H1 (cell line): Measurements from ENCODE around the gene MATK. TPM values are rescaled to one million over a fixed set of nuclear protein-coding genes. Genes with fewer than 3 reads are reported as not detected.
A peak's percentile ranks its signal among the peaks of the same experiment; 100 is the strongest.

Experiments
- CTCF ChIA-PET: fragments of 300-600 bp; sonication (Branson Sonifier 250); formaldehyde crosslinking; loops from one replicate; lab custom pipeline; 2021; ENCODE audit not compliant: partially characterized antibody; lab: Charles Lee
- POLR2A ChIA-PET: fragments of 300-600 bp; sonication (Branson Sonifier 250); formaldehyde crosslinking; loops from one replicate; lab custom pipeline; 2021; ENCODE audit warnings: inconsistent platforms; ENCODE audit not compliant: partially characterized antibody; lab: Charles Lee
- DNase-seq, 2 experiments: peaks; one replicate each; pipeline versions ENCODE4 v3.0.0 to v3.0.0-alpha.2; 2010 to 2022; ENCODE audit warnings: low spot score in 2 of 2, low read depth in 1 of 2, mixed read lengths in 1 of 2
- FAIRE-seq: peaks from 2 replicates; lab custom pipeline; 2011; peaks lifted over from hg19 to GRCh38; lab: Jason Lieb, UNC
- H2AFZ ChIP-seq: 2 replicates; pipeline ENCODE4 v1.8.1; 2012; ENCODE audit warnings: low read length, inconsistent platforms
- H2AK5ac ChIP-seq: 2 replicates; pipeline ENCODE4 v1.6.1; 2013; ENCODE audit warnings: low read depth, low read length
- H2BK120ac ChIP-seq: replicated peaks from 2 replicates; pipeline ENCODE3; 2013; ENCODE audit warnings: low read depth, low read length, inconsistent platforms
- H2BK12ac ChIP-seq: 2 replicates; pipeline ENCODE4 v1.6.1; 2013; ENCODE audit warnings: low read depth, low read length
- H2BK15ac ChIP-seq: 2 replicates; pipeline ENCODE4 v1.6.1; 2013; ENCODE audit warnings: low read length
- H2BK20ac ChIP-seq: 2 replicates; pipeline ENCODE4 v1.6.1; 2013; ENCODE audit warnings: low read length
- H2BK5ac ChIP-seq: 2 replicates; pipeline ENCODE4 v1.6.1; 2013; ENCODE audit warnings: low read depth, low read length
- H3K14ac ChIP-seq: 2 replicates; pipeline ENCODE4 v1.6.1; 2013; ENCODE audit warnings: inconsistent platforms; ENCODE audit not compliant: insufficient read length
- H3K18ac ChIP-seq: 2 replicates; pipeline ENCODE4 v1.6.1; 2013; ENCODE audit warnings: low read length; ENCODE audit errors: extremely low read depth
- H3K23ac ChIP-seq: 2 replicates; pipeline ENCODE4 v1.6.1; 2013; ENCODE audit warnings: inconsistent platforms; ENCODE audit not compliant: insufficient read length
- H3K23me2 ChIP-seq: 2 replicates; pipeline ENCODE4 v1.6.1; 2013; ENCODE audit warnings: low read depth, low read length
- H3K27ac ChIP-seq: 2 replicates; pipeline ENCODE4 v1.6.1; 2011; ENCODE audit warnings: low read depth, low read length, inconsistent platforms
- H3K27me3 ChIP-seq, 4 experiments: replicated peaks in 1 of 4; 1 replicate in 1 of 4; 2 replicates in 3 of 4; pipeline versions ENCODE4 v1.6.1 to v1.8.1; 2011 to 2013; ENCODE audit warnings: low read length in 3 of 4, mild to moderate bottlenecking in 3 of 4, inconsistent platforms in 2 of 4, mixed read lengths in 2 of 4, moderate library complexity in 1 of 4; ENCODE audit not compliant: control insufficient read depth in 3 of 4, insufficient read depth in 3 of 4; ENCODE audit errors: extremely low read depth in 1 of 4
- H3K36me3 ChIP-seq, 4 experiments: 2 replicates each; pipeline versions ENCODE4 v1.6.1 to v1.8.1; 2011 to 2013; ENCODE audit warnings: mild to moderate bottlenecking in 4 of 4, low read length in 3 of 4, moderate library complexity in 2 of 4, control low read depth in 1 of 4, inconsistent platforms in 1 of 4; ENCODE audit not compliant: insufficient read depth in 4 of 4, control insufficient read depth in 2 of 4
- H3K4ac ChIP-seq: replicated peaks from 2 replicates; pipeline ENCODE3; 2013; ENCODE audit warnings: low read length, low read depth, mixed read lengths, inconsistent platforms; ENCODE audit not compliant: insufficient read length
- H3K4me1 ChIP-seq, 4 experiments: replicated peaks in 1 of 4; 1 replicate in 1 of 4; 2 replicates in 3 of 4; pipeline versions ENCODE4 v1.6.1 to v1.8.1; 2011 to 2013; ENCODE audit warnings: low read length in 3 of 4, inconsistent platforms in 2 of 4, mixed read lengths in 1 of 4; ENCODE audit not compliant: insufficient read depth in 4 of 4, control insufficient read depth in 3 of 4
- H3K4me2 ChIP-seq, 2 experiments: 2 replicates each; pipeline versions ENCODE4 v1.6.1 to v1.8.1; 2011 to 2013; ENCODE audit warnings: low read depth in 2 of 2, low read length in 2 of 2, control low read depth in 1 of 2, inconsistent platforms in 1 of 2, mild to moderate bottlenecking in 1 of 2; ENCODE audit not compliant: insufficient read depth in 1 of 2
- H3K4me3 ChIP-seq, 4 experiments: fragments of 200-600, 300-600 bp in 1 of 4; sonication (generic), shearing (Covaris generic), sonication (Bioruptor Twin) in 1 of 4; 2 replicates each; pipeline versions ENCODE4 v1.5.1 to v1.8.1; 2011 to 2016; ENCODE audit warnings: low read length in 4 of 4, low read depth in 3 of 4, control low read depth in 2 of 4, inconsistent platforms in 2 of 4, mild to moderate bottlenecking in 2 of 4, mixed read lengths in 1 of 4, moderate library complexity in 1 of 4; ENCODE audit not compliant: insufficient read depth in 2 of 4; ENCODE audit errors: extremely low read depth in 1 of 4
- H3K56ac ChIP-seq: replicated peaks from 2 replicates; pipeline ENCODE3; 2013; ENCODE audit warnings: low read depth, mild to moderate bottlenecking, mixed read lengths, low read length, inconsistent platforms; ENCODE audit not compliant: insufficient read length
- H3K79me1 ChIP-seq: 2 replicates; pipeline ENCODE4 v1.6.1; 2013; ENCODE audit warnings: low read depth, low read length, control low read depth
- H3K79me2 ChIP-seq, 2 experiments: 2 replicates each; pipeline versions ENCODE4 v1.6.1 to v1.8.1; 2012 to 2013; ENCODE audit warnings: low read length in 2 of 2, mild to moderate bottlenecking in 2 of 2, inconsistent platforms in 1 of 2; ENCODE audit not compliant: insufficient read depth in 2 of 2, control insufficient read depth in 1 of 2
- H3K9ac ChIP-seq, 4 experiments: replicated peaks in 1 of 4; 1 replicate in 1 of 4; 2 replicates in 3 of 4; pipeline versions ENCODE4 v1.6.1 to v1.8.1; 2011 to 2013; ENCODE audit warnings: low read depth in 3 of 4, low read length in 3 of 4, control low read depth in 2 of 4, mild to moderate bottlenecking in 2 of 4, moderate library complexity in 2 of 4, inconsistent platforms in 1 of 4; ENCODE audit errors: extremely low read depth in 1 of 4
- H3K9me3 ChIP-seq, 2 experiments: 2 replicates each; pipeline versions ENCODE4 v1.6.1 to v1.8.1; 2012 to 2013; ENCODE audit warnings: mild to moderate bottlenecking in 2 of 2, moderate library complexity in 2 of 2, control low read depth in 1 of 2, inconsistent platforms in 1 of 2, low read depth in 1 of 2, low read length in 1 of 2, mixed read lengths in 1 of 2; ENCODE audit not compliant: insufficient read depth in 2 of 2
- H4K20me1 ChIP-seq, 2 experiments: replicated peaks in 1 of 2; 2 replicates each; pipeline versions ENCODE3 to v1.8.1; 2011 to 2013; ENCODE audit warnings: inconsistent platforms in 2 of 2, low read length in 2 of 2, mild to moderate bottlenecking in 1 of 2; ENCODE audit not compliant: insufficient read depth in 2 of 2, control insufficient read depth in 1 of 2
- H4K5ac ChIP-seq: 2 replicates; pipeline ENCODE4 v1.6.1; 2013; ENCODE audit warnings: low read length, low read depth, mixed read lengths, inconsistent platforms; ENCODE audit not compliant: insufficient read length
- H4K8ac ChIP-seq: 2 replicates; pipeline ENCODE4 v1.8.0; 2013; ENCODE audit warnings: mild to moderate bottlenecking, moderate library complexity, low read length, inconsistent platforms; ENCODE audit not compliant: insufficient read depth; ENCODE audit errors: extremely low read depth
- H4K91ac ChIP-seq: replicated peaks from 2 replicates; pipeline ENCODE3; 2013; ENCODE audit warnings: low read length, mixed read lengths, inconsistent platforms; ENCODE audit not compliant: insufficient read length
- CEBPB ChIP-seq: IDR thresholded peaks from 2 replicates; pipeline ENCODE4 v1.6.1; 2012; ENCODE audit warnings: low read depth, low read length
- CREB1 ChIP-seq: IDR thresholded peaks from 2 replicates; pipeline ENCODE4 v1.6.1; 2012; ENCODE audit warnings: inconsistent platforms
- HDAC6 ChIP-seq: IDR thresholded peaks from one replicate; pipeline ENCODE4 v1.7.1; 2012; ENCODE audit warnings: low read depth, mild to moderate bottlenecking, inconsistent platforms, low read length, moderate library complexity
- POU5F1 ChIP-seq: IDR thresholded peaks from 2 replicates; pipeline ENCODE4 v1.6.1; 2011; ENCODE audit warnings: low read depth, mild to moderate bottlenecking, low read length, moderate library complexity
- RBBP5 ChIP-seq: IDR thresholded peaks from 2 replicates; pipeline ENCODE4 v1.7.1; 2012; ENCODE audit warnings: low read depth, mild to moderate bottlenecking, inconsistent platforms, low read length, moderate library complexity, borderline replicate concordance
- RXRA ChIP-seq: IDR thresholded peaks from 2 replicates; pipeline ENCODE4 v1.6.1; 2011; ENCODE audit warnings: low read depth, mild to moderate bottlenecking, low read length, moderate library complexity; ENCODE audit not compliant: insufficient read depth
- SIN3A ChIP-seq, 2 experiments: IDR thresholded peaks in 1 of 2; conservative IDR thresholded peaks in 1 of 2; 2 replicates each; pipeline ENCODE4 v1.6.1; 2011 to 2012; ENCODE audit warnings: low read length in 2 of 2, improper control_type of control experiment in 1 of 2, low read depth in 1 of 2, mild to moderate bottlenecking in 1 of 2
- SRF ChIP-seq: IDR thresholded peaks from 2 replicates; pipeline ENCODE4 v1.6.1; 2011; ENCODE audit warnings: mild to moderate bottlenecking, low read depth, low read length, moderate library complexity
- TAF7 ChIP-seq: optimal IDR thresholded peaks from 2 replicates; pipeline ENCODE3; 2011; ENCODE audit warnings: low read depth, mild to moderate bottlenecking, inconsistent platforms, low read length, moderate library complexity, borderline replicate concordance
- USF2 ChIP-seq: IDR thresholded peaks from 2 replicates; pipeline ENCODE4 v1.6.1; 2011; ENCODE audit warnings: low read length, improper control_type of control experiment
- WGBS, 2 experiments: shearing (Covaris generic) in 1 of 2; methylation state at CpG; one replicate each; pipeline versions ENCODE4 v1.1.6 to v1.1.7; 2013 to 2015; ENCODE audit warnings: low lambda C conversion rate in 2 of 2, mixed read lengths in 2 of 2, inconsistent platforms in 1 of 2, low coverage in 1 of 2, missing lambda C conversion rate in 1 of 2; ENCODE audit not compliant: insufficient replicate concordance in 2 of 2, insufficient coverage in 1 of 2, insufficient read length in 1 of 2; ENCODE audit errors: extremely low coverage in 1 of 2, missing lambda C conversion rate in 1 of 2; 5-methylcytosine and 5-hydroxymethylcytosine counted together
- polyA plus RNA-seq, 7 experiments: library from polyadenylated mRNA; depleted of rRNA in 3 of 7; stranded (reverse) in 5 of 7; unstranded in 2 of 7; fragments of >200 nt in 5 of 7; fragments of 200-250 nt in 2 of 7; gene quantifications; 1 replicate in 5 of 7; 2 replicates in 1 of 7; 4 replicates in 1 of 7; pipeline versions ENCODE4 v1.2.1 to v1.2.3, GENCODE V29; 2011 to 2013; ENCODE audit warnings: missing spikeins in 2 of 7, mixed read lengths in 2 of 7
- total RNA-seq: library from RNA; stranded (reverse); fragmentation: NEBNext Ultra II Directional; extraction: Animal tissue kit (Norgen Biotek cat#: 25700); gene quantifications from 2 replicates; pipeline ENCODE4 v1.2.1, GENCODE V29; 2021

Gene MATK
- total and polyA plus RNA-seq, 2 of the 8 experiments (the other 6 are each of a cell fraction or from before 2014, with no cell fraction given): 20.5 to 21.4 TPM

DNA sequence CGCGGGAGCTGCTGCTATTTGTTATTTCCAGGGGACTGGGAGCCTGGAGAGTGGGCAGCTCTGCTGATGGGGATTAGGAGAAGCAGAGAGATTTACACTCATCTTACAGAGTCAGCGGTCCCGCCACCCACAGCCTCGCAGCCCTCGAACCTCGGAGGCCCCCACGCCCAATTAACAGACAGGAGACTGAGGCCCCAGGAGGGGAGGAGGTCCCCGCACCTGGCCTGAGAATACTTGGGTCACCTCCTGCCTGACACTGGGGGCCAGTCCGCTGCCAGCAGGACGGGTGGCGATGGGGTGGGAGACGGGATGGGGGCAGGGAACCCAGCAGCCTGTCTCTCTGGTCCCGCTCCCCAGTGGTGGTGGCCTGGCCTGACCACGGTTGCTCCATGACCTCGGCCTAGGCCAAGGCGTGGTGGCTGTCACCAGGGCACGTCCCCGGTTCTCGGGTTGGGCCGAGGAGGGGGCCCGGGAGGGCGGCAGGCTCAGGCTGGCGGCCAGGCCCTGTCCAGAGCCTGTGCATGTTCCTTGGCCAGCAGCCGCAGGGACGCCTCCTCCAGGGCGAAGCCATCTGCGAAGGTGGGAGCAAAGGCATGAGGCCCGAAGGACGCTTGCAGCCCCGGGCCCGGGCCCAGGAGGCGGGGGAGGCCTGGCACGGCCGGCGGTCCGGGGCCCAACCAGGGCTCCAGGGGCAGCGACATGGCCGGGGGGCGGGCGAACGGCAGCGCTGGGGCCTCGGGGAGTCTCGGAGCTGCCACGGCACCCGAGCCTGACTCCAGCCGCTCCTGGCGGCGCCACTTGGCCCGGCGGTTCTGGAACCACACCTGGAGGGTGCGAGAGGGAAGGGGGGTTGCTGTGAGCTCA lies 15.8 kb downstream of the MATK start:
- FAIRE-seq: no peak
- TF ChIP-seq SIN3A (conservative IDR thresholded peaks at IDR 0.05 in 1 of 2, IDR thresholded peaks at IDR 0.05 in 1 of 2; ENCODE audit: low read depth in 1 of 2, low read length in 2 of 2): no peak
- TF ChIP-seq TAF7: no peak
- TF ChIP-seq RBBP5: no peak
- no peak for TF ChIP-seq CREB1
- no peak for TF ChIP-seq SRF
- TF ChIP-seq USF2: no peak
- no peak for TF ChIP-seq RXRA
- no peak for TF ChIP-seq CEBPB
- no peak for TF ChIP-seq HDAC6
- no peak for TF ChIP-seq POU5F1

More for the DNA sequence above, 15.8 kb downstream of the MATK start:
- POLR2A ChIA-PET: interaction anchor here (0.6 to 3.8 kb wide), 6 partner anchors 7 to 218 kb away, joined by 3 to 23 read pairs (median 4); partner anchors contain the start of genes MRPL54 and NMRK2
- Histone ChIP-seq H4K91ac (no peak overlapping the region), H3K14ac (no peak overlapping the region), H3K79me1 (0 out of 2 replicates have a peak, but pooled peaks cover 3% of the 10 kb centered on the region), H4K8ac (peak overlapping the region; percentile 65), H3K4ac (no peak overlapping the region), H2AK5ac (no peak overlapping the region), H3K27ac (no peak overlapping the region), H3K4me2 (peak overlapping the region in 1 of 2 experiments; percentile 3; a peak in 1 of 4 replicates), H2BK20ac (0 out of 2 replicates have a peak overlapping the region, but pooled peaks have one; percentile 32), H2BK12ac (no peak overlapping the region; the same call in 1 of the 2 replicates), H3K4me3 (no peak overlapping the region), H3K18ac (no peak overlapping the region), H3K4me1 (peaks cover 0 to 7% (median 2%) of the 10 kb centered on the region in 4 experiments; a peak in 2 of 7 replicates), H4K5ac (no peak overlapping the region), H3K27me3 (no peaks in the 10 kb centered on the region), H3K9me3 (no peaks in the 10 kb centered on the region), H2BK15ac (no peak overlapping the region), H3K23ac (no peak overlapping the region), H3K9ac (no peak overlapping the region), H3K79me2 (no peaks in the 10 kb centered on the region), H3K23me2 (no peaks in the 10 kb centered on the region; the same call in 1 of the 2 replicates), H4K20me1 (peaks cover 0 to 8% of the 10 kb centered on the region in 2 experiments), H3K56ac (no peak overlapping the region), H3K36me3 (peaks cover 0 to 8% (median 3%) of the 10 kb centered on the region in 4 experiments; a peak in 5 of 8 replicates), H2BK120ac (no peak overlapping the region), H2BK5ac (no peak overlapping the region), H2AFZ (no peak overlapping the region)
- no peak for DNase-seq
- 85% methylated on average over 37 of the region's 53 CpGs; no CpG with 5 or more reads in 1 of the 2 experiments for WGBS, 2 experiments
- CTCF ChIA-PET: interaction anchor here (0.6 to 3.3 kb wide), 7 partner anchors 13 to 386 kb away, joined by 3 to 17 read pairs (median 3); no protein-coding TSS in a partner anchor
